ENCODE data around the gene ETV4.

Gene ETV4

GRCh38 chr17:43560461-43561427 is 14.6 kb upstream of the ETV4 start:
- H3K27me3 ChIP-seq (ENCODE audit: insufficient read depth, low read length, poor library complexity, severe bottlenecking), result no peaks in the 10 kb centered on the region
- H3K4me3 ChIP-seq (ENCODE audit: low read length, poor library complexity, severe bottlenecking), result no peak overlapping the region
- no peaks in the 10 kb centered on the region for H3K36me3 ChIP-seq (ENCODE audit: insufficient read depth, low read length)
- no peak overlapping the region for H2AFZ ChIP-seq (ENCODE audit: low read length)
- H3K9ac ChIP-seq (ENCODE audit: low read depth, low read length, poor library complexity, severe bottlenecking), result no peak overlapping the region
- no peaks in the 10 kb centered on the region for H4K20me1 ChIP-seq (ENCODE audit: insufficient read depth, low read length, poor library complexity, severe bottlenecking)
- peaks cover 21% of the 10 kb centered on the region for H3K4me1 ChIP-seq (ENCODE audit: insufficient read depth, low read length, poor library complexity, severe bottlenecking)
- H3K9me2 ChIP-seq (replicated peaks; ENCODE audit: low read depth, low read length), result no peaks in the 10 kb centered on the region
- TF ChIP-seq EZH2phosphoT487 (IDR thresholded peaks at IDR 0.05; ENCODE audit: borderline replicate concordance), result no peak
- no peak for TF ChIP-seq CTCF (conservative IDR thresholded peaks at IDR 0.05; ENCODE audit: low read length)
- no peaks in the 10 kb centered on the region for H3F3A ChIP-seq (ENCODE audit: low read depth)
- H3K79me2 ChIP-seq (ENCODE audit: insufficient read depth, low read length), result no peaks in the 10 kb centered on the region
- H3K4me2 ChIP-seq (ENCODE audit: low read depth, low read length, poor library complexity, severe bottlenecking), result no peak overlapping the region
- H3K9me3 ChIP-seq (ENCODE audit: insufficient read depth, low read depth, low read length), result no peaks in the 10 kb centered on the region

- Histone ChIP-seq H2AFZ (ENCODE audit: low read length) (no peak overlapping the region), H3K9me2 (replicated peaks; ENCODE audit: low read depth, low read length) (no peaks in the 10 kb centered on the region), H3K9me3 (ENCODE audit: insufficient read depth, low read depth, low read length) (no peaks in the 10 kb centered on the region), H3K4me2 (ENCODE audit: low read depth, low read length, poor library complexity, severe bottlenecking) (no peak overlapping the region), H3F3A (ENCODE audit: low read depth) (no peaks in the 10 kb centered on the region), H3K4me1 (ENCODE audit: insufficient read depth, low read length, poor library complexity, severe bottlenecking) (peaks cover 21% of the 10 kb centered on the region), H3K4me3 (ENCODE audit: low read length, poor library complexity, severe bottlenecking) (no peak overlapping the region), H3K9ac (ENCODE audit: low read depth, low read length, poor library complexity, severe bottlenecking) (no peak overlapping the region), H3K79me2 (ENCODE audit: insufficient read depth, low read length) (no peaks in the 10 kb centered on the region), H3K27me3 (ENCODE audit: insufficient read depth, low read length, poor library complexity, severe bottlenecking) (no peaks in the 10 kb centered on the region), H3K36me3 (ENCODE audit: insufficient read depth, low read length) (no peaks in the 10 kb centered on the region), H4K20me1 (ENCODE audit: insufficient read depth, low read length, poor library complexity, severe bottlenecking) (no peaks in the 10 kb centered on the region)
- TF ChIP-seq CTCF (conservative IDR thresholded peaks at IDR 0.05; ENCODE audit: low read length) (no peak), EZH2phosphoT487 (IDR thresholded peaks at IDR 0.05; ENCODE audit: borderline replicate concordance) (no peak)
These were observed 13.1 kb upstream of the ETV4 start for GRCh38 chr17:43559161-43559816.

- no peaks in the 10 kb centered on the region for H3K9me3 ChIP-seq (ENCODE audit: insufficient read depth, low read depth, low read length)
- peaks cover 21% of the 10 kb centered on the region for H3K4me1 ChIP-seq (ENCODE audit: insufficient read depth, low read length, poor library complexity, severe bottlenecking)
- no peak for TF ChIP-seq CTCF (conservative IDR thresholded peaks at IDR 0.05; ENCODE audit: low read length)
- no peak for TF ChIP-seq EZH2phosphoT487 (IDR thresholded peaks at IDR 0.05; ENCODE audit: borderline replicate concordance)
- no peaks in the 10 kb centered on the region for H3K9me2 ChIP-seq (replicated peaks; ENCODE audit: low read depth, low read length)
- H3K4me2 ChIP-seq (ENCODE audit: low read depth, low read length, poor library complexity, severe bottlenecking), result no peak overlapping the region
- H2AFZ ChIP-seq (ENCODE audit: low read length), result no peak overlapping the region
- no peaks in the 10 kb centered on the region for H4K20me1 ChIP-seq (ENCODE audit: insufficient read depth, low read length, poor library complexity, severe bottlenecking)
- no peaks in the 10 kb centered on the region for H3K27me3 ChIP-seq (ENCODE audit: insufficient read depth, low read length, poor library complexity, severe bottlenecking)
- no peaks in the 10 kb centered on the region for H3K36me3 ChIP-seq (ENCODE audit: insufficient read depth, low read length)
- no peak overlapping the region for H3K4me3 ChIP-seq (ENCODE audit: low read length, poor library complexity, severe bottlenecking)
- no peaks in the 10 kb centered on the region for H3K79me2 ChIP-seq (ENCODE audit: insufficient read depth, low read length)
- H3K9ac ChIP-seq (ENCODE audit: low read depth, low read length, poor library complexity, severe bottlenecking), result no peak overlapping the region
- H3F3A ChIP-seq (ENCODE audit: low read depth), result no peaks in the 10 kb centered on the region
These were observed 12.6 kb upstream of the ETV4 start for GRCh38 chr17:43558805-43559160.
